Epidermal melanocyte (primary cell): ENCODE measurements around the gene LEP.
"Not testable (repeated sequence)": the region's sequence is repeated elsewhere in the genome, so short reads cannot be mapped to it uniquely, and the experiment has no call there.

Experiments used
- DNase-seq: peaks from one replicate; pipeline ENCODE4 v3.0.0; 2011; ENCODE audit warnings: low spot score; ENCODE audit not compliant: insufficient read length

Gene LEP

DNA sequence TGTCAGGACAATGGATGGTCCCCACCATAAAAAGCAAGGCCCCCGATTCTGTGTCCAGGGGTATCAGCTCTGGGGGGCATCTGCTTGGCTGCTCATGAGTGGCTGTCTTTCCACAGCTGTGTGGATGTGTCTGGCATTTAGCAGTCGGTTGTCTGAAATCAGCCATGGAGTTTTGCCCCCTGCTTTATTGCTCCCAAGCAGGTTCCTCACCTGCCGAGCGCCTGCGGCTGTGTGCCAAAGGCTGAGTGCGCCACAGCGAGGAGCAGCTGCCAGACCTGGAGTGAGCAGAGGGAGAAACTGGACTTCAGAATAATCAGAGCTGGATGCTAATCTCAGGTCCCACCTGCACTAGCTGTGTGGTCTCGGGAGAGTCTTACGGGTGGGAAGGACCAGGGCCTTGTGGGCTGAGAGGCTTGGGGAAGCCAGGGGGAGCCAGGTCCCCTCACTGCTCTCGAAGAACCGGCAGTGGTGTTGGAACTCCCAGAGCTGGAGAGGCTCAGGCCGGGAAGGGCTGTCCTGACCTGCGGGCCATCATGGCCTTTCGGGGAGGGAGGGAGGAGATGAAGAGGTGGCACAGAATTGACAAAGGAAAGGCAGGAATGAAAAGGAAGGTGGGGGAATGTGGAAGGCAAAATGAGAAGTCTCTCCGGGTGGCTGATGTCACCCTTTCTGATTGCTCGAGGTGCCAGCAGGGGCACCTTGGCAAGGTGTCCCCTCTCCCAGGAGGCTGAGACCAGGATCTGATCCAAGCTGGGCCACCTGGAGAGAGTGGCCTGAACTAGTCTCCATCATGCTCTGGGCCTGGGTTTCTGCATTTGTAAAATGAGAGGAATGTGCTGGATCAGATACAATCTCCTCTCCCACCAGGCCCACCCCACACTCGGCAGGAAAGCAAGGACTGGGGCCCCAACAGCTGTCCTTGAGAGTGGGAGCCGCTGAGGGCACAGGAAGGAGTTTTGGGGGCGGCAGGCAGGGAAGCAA is 30.2 kb upstream of the LEP start:
- no peak for DNase-seq

DNA sequence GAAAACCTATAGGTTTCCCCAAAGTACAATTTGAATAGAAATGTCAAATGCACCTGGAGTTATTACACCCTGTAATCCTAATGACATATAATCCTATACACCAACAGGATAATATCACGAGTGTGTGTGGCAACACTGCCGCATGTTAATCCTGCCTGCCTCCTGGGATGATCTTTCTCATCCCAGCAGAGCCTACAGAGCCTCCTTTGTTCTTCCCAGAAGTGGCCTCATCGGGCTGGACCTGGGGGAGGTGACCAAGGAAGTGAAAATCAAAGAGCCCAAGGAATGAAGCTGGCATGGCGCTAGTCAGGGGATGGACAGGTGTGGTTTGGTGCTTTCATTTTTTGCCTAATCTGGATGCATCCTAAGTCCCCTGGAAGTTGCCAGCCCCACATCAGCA is 29.5 kb upstream of the LEP start:
- no peak for DNase-seq

DNA sequence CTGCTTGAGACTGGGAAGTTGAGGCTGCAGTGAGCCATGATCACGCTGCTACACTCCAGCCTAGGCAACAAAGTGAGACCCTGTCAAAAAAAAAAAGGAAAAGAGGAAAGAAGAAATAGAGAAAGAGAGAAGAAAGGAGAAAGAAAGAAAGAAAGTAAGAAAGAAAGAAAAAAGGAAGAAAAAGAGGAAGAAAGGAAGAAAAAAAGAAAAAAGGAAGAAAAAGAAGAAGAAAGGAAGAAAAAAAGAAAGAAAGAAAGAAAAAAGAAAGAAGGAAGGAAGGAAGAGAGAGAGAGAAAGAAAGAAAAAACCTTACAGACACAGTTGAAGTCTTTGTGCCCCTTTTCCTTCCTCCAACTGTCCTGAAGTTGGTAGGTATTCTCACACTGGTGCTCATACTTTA is 26.6 kb upstream of the LEP start:
- DNase-seq, result no peak

DNA sequence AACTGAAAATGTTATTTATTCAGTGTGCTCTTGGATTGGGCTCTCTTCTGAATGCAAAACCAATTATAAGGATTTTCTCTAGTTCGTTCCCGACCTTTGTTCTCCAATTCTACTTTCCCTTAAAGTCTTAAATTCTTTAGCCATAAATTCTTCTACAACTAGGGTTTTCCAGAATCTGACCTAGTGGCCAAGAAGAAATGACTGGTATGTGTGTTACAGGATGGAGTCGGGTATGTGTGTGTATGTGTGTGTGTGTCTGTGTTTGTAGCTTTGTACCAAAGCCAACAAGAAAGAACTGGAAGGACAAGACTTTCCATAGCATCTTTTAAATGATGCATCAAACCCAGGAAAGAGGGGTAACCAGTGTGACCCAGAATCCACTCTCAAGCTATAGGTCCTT is 25.8 kb upstream of the LEP start:
- no peak for DNase-seq

DNA sequence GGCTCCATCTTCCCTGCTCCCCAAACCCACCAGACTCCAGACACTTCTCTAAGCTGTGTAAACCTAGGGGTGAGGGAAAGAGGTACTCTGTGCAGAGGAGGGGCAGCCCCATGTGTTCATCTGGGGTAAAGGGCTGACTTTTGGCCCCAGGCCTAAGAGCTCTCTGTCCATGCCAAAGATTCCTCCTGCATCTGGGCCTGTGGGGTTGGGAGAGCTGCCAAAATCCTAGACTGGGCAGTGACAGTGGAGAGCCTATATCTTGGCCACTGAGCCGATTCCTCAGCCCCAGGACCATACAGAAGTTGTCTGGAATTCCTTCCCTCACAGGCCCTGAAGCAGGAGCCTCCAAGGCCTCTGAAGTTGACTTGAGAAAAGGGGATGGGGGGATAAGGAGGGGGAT is 25.3 kb upstream of the LEP start:
- DNase-seq, result peak; percentile 70

DNA sequence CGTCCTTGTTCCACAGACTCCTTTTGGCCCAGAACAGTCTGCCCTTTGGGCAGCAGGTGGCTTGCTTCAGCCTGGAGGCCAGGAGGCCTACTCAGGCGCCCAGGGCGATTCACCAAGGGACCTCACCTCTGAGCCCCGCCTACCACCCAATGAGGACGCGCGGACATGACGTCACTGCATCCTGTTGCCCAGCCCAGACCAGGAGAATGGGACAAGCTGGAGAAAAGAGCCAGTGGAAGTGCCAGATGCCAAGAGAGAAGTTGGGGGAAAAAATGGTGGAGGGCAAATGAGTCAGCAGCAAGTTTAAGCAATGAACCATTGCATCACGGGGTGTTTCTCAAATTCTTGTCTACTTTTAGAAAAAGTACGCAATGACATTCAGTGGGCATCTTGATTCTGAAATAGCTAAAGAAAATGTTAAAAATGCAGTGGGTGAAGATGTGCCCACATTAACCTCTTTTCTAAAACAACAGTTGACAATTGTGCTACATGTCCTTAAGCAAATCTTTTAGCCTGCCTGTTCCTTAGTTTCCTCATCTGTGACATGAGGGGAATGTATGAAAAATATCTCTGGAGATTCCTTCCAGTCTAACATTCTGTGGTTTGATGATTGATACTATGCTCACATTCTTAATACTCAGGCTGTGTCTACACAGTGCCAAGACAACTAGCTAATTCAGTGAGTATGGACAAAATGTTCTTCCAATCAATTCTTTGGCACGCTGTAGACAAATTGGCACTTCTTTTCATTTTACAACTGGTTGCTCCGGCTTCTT is 23.9 kb upstream of the LEP start:
- no peak for DNase-seq

DNA sequence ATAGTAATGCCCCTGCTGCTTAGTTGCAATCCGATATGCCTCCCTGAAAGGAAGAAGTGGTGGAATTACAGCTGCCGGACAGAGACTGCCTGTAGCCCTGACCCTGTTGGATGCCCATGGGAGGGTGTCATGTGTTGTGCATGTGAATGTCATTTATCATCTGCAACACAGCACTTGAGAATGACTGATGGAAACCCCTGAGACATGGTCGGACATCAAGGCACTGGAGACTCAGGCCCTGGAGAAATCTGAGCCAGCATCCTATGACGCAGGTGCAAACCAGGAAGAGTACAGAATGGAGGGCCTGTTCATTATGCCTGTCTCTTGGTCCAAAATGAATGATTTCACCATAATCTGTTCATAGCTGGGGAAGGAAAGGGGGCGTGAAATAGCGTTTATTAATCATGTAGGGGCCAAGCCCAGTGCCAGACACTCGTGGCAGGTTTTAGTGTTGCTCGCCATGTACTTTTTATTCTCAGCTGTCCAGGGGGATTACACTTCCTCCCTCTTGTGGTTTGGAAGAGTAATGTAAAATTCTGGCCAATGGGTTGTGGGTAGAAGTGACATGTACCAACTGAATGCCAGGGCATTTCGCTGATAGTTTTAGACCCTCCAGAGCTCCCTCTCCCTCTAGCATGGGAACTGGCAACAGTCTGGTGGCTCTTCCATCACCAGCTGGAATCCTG is 23.0 kb upstream of the LEP start:
- no peak for DNase-seq

DNA sequence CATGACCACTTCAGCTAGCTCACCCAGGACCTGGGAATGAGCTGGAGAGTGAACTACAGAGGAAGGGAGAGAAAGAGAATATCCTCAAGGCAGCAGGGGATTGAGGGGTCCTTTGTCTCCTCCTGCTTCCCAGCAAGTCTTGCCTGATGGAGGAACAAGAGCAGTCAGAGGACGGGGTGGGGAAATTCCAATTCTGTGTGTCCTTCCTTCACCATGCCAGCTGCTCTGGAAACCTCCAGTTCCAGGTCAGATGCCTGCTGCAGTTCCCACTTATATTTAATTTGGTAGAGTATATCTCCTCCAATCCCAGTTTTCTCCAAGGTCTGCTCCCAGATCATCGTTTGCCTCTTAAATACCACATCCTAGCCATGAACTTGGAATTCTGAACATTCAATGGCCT is 21.4 kb upstream of the LEP start:
- no peak for DNase-seq

DNA sequence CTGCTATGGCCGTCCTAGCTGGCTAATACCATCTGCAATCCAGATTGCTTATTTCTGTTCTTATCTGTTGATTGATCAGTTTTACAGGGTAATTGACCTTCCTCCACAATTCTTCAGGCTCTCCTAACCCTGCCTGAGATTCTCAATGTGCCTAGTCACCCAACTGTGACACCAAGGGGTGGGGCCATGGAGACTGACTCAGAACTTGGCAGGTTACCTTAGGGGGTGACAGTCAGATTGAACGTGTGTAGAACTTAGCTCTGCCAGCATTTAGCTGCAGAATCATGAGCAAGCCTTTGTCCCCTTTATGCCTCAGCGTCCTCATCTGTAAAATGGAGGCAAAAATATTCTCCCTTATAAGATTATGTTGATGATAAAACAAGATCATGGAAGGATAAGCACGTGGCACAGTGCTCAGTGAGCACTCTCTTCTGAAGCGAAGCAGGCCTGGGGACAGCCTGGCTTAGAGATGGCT is 19.1 kb upstream of the LEP start:
- DNase-seq, result no peak

DNA sequence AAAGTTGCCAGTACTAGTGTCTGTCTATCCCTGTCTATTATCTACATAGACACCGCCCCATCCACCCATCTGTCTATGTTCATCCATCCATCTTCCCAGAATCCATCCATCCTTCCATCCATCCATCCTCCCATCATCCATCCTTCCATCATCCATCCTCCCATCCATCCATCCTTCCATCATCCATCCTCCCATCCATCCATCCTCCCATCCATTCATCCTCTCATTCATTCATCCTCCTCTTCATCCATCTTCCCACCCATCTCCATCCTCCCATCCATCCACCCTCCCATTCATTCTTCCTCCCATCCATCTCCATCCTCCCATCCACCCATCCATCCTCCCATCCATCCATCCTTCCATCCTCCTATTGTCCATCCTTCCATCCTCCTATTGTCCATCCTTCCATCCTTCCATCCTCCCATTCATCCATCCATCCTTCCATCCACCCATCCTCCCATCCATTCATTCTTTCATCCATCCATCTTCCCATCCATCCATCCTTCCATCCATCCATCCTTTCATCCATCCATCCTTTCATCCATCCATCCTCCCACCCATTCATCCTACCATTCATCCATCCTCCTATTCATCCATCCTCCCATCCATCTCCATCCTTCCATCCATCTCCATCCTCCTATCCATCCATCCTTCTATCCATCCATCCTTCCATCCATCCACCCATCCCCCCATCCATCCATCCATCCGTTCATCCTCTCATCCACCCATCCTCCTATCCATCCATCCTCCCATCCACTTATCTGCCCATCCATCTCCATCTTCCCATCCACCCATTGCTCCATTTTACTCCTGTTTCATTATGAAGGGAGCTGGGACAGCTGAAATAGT is 14.7 kb upstream of the LEP start:
- DNase-seq, result no peak

DNA sequence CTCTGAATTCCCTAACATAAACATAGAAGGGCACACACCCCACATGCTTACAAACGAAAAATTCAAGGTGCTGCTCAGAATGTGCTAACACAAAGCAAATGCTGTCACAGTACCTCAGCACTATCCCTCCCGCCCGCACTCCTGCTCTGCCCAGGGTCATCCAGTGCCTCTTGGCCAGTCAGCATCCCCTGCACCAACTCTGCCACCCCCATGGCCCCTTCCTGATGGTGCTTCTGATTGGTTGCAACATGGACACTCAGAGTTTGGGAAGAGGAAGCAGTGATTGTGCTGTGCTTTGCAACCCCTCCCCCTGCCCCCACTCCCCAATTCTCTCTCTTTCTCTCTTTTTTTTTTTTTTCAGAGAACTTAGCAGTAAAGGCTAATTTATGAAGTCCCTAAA is 13.8 kb upstream of the LEP start:
- DNase-seq, result no peak

DNA sequence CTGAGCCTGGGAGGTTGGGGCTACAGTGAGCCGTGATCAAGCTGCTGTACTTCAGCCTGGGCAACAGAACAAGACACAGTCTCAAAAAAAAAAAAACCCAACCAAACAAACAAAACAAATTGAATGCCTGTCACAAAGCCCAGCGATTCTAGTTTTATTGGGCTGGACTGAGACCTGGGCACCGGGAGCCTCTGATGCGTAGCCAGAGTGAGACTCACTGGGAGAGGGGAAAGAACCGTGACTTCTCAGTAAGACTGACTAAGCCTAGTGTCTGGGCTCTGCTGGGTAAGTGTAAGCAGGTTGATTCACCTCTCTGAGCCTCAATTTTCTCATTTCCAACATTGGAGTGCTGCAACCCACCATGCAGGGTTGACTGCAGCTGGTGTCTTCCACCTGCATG is 10.1 kb upstream of the LEP start:
- no peak for DNase-seq

DNA sequence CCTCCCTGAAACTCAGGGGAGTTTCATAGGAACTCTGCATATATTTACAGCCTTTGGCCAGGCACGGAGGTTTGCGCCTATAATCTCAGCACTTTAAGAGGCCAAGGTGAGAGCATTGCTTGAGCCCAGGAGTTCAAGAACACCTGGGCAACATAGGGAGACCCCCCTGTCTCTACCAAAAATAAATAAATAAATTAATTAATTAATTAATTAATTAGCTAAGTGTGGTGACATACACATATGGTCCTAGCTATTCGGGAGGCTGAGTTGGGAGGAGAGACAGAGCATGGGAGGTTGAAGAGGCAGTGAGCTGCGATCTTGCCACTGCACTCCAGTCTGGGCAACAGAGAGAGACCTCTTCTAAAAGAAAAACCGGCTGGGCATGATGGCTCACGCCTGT is 9.4 kb upstream of the LEP start:
- DNase-seq, result no peak

DNA sequence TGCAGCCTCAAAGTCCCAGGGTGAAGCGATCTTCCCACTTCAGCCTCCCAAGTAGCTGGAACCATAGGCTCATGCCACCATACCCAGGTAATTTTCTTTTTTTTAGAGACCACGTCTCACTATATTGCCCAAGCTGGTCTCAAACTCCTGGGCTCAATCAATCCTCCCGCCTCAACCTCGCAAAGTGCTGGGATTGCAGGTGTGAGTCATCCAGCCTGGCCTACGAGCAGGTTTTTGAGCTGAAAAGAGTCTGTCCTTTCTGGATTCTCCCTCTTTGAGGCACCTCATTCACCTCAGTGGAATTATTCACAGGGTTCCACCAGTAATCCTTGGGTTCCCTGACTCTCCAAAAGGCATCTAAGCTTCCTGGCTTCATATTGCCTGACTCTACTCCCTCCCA is 7.6 kb upstream of the LEP start:
- DNase-seq, result no peak

DNA sequence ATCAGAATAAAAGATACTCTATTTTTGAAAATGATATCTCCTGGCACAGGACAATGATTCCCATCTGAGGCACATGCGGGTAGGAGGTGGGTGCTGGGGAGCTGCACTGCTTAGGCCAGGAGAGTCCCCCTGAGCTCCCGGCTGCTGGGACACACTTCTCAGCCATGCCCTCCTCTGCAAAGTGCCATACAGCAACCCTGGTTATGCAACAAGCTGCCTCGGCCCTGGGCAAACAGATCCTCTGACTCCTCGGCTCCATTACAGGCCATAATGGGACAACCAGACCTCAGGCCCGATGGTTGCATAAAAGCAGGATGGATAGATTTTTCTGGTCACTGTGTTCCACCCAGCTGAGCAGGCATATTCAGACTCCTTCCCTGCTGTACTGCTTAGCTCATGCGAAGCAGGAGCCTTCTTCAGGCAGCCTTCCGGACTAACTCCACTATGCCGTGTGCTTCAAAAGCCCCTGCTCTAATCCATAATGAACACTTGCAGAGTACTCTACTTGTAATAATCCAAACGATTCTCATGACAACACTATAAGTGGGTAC is 6.5 kb upstream of the LEP start:
- no peak for DNase-seq

DNA sequence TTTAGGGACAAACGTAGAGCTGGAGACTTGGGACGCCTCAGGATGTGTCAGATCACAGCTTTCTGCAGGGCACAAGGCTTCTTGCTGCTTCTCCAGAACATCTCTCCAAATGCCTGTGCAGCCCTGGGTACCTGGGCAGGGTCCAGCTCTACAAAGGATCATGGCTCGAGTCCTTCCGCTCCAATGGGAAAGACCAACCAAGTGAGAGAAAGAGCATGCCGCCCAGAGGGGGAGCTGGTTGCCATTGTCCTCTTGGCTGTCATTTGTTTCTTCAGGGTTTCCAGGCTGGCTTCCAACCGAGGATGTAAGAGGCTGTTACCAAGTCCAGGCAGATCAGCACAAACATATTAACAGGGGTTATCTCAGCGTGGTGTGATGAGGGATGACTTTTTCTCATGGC is 5.6 kb upstream of the LEP start:
- DNase-seq, result no peak

DNA sequence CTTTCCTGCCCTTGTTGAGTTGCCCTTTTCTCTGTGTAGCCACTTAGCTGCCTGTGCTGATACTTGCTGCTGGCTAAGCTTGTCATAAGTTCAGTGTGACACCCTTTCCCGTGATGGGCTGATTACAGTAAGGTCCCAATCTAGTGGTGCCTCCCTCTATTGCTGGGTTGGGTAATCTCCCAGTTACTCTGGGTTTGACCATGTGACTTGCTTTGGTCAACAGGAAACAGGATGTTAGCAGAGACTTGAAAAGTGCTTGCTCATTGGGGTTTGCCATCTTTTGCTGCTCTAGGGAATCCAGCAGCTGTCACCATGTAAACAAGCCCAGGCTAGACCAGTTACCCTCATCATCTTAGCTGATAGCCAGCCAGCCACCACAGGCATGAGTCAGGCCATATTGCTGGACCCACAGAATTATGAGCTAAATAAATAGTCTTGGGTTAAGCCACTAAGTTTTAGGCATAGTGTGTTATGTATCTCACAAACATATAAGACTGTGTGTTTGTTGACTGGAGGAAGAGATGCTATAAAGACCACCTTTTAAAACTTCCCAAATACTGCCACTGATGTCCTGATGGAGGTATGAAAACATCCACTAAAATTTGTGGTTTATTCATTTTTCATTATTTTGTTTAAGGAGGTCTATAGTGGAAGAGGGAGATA is 4.0 kb upstream of the LEP start:
- no peak for DNase-seq

DNA sequence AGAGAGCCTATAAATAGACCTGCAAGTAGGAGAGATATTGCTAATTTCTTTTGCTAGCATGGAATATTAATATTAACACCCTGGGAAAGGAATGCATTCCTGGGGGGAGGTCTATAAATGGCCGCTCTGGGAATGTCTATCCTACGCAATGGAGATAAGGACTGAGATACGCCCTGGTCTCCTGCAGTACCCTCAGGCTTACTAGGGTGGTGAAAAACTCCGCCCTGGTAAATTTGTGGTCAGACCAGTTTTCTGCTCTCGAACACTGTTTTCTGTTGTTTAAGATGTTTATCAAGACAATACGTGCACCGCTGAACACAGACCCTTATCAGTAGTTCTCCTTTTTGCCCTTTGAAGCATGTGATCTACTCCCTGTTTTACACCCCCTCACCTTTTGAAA is 1.9 kb upstream of the LEP start:
- not testable (repeated sequence) for DNase-seq

DNA sequence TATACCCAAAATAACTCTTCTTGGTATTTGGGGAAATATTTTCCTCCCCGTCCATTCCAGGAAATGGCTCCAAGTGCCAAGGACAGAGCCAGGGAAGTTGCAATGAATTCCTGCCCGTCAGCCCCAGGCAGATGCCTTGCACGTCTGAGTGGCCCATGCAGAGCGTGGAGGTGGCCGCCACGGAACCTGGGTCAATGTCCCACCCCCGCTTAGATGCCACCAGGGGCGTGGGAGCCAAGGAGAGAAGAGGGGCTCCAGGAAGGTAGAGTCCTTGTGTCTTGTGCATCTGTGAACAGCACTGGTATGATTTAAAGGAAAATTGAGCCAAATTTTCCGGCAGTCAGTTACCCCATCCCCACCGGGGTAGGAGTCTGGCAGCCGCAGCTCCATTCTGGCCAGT is 1.6 kb downstream of the LEP start:
- DNase-seq, result no peak

DNA sequence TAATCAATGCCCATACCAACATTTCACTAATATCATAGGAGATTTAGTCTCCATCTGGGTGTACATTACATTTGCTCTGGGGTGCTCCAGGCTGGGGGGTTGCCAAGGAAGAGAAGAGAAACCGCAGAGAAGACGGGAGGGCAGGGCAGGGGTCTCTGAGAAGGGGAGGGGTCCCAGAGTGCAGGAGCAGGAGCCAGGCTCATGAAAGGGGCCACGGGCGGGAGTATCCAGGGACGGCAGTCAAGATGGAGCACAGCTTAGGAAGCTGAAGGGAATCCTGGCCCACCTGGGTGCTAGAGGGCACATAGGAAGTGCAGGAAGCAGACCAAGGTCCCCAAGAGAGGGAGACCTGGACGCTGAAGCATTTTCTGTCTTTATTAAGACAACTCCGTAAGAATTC is 2.2 kb downstream of the LEP start:
- DNase-seq, result no peak
